Measurements from ENCODE around the gene TLCD4. TPM values are rescaled to one million over a fixed set of nuclear protein-coding genes. Genes with fewer than 3 reads are reported as not detected.

TLCD4 gene
- total RNA-seq, 4 donors from 2014 or later, result 2.5 to 18.9 (median 12.4) TPM

- H3K27me3 ChIP-seq, result no peaks in the 10 kb centered on the region
- H3K36me3 ChIP-seq, result no peaks in the 10 kb centered on the region
- H3K27ac ChIP-seq, result peak overlapping the region in 3 of 4 donors; percentile 32 to 80 (median 79)
- peaks cover 0 to 5% (median 2%) of the 10 kb centered on the region in 4 donors for H3K4me1 ChIP-seq
- TF ChIP-seq CTCF (IDR thresholded peaks at IDR 0.05) (no peak), POLR2A (IDR thresholded peaks at IDR 0.05) (no peak)
- no peaks in the 10 kb centered on the region for H3K9me3 ChIP-seq
- H3K4me3 ChIP-seq, result no peak overlapping the region
- DNase-seq, result peak in 2 of 3 donors; percentile 63 to 66
These were observed 5.1 kb downstream of the TLCD4 start for GRCh38 chr1:95122151-95122697.

- Histone ChIP-seq H3K36me3 (no peaks in the 10 kb centered on the region), H3K4me3 (no peak overlapping the region), H3K9me3 (no peaks in the 10 kb centered on the region), H3K27ac (no peak overlapping the region), H3K4me1 (no peaks in the 10 kb centered on the region), H3K27me3 (no peaks in the 10 kb centered on the region)
- TF ChIP-seq CTCF (IDR thresholded peaks at IDR 0.05) (no peak), POLR2A (IDR thresholded peaks at IDR 0.05) (no peak)
- DNase-seq, result no peak
These were observed 7.2 kb downstream of the TLCD4 start for GRCh38 chr1:95124342-95124741.

GRCh38 chr1:95126366-95126765 lies 9.2 kb downstream of the TLCD4 start:
- Histone ChIP-seq H3K36me3 (no peaks in the 10 kb centered on the region), H3K27ac (no peak overlapping the region), H3K4me1 (no peaks in the 10 kb centered on the region), H3K4me3 (no peak overlapping the region), H3K27me3 (no peaks in the 10 kb centered on the region), H3K9me3 (no peaks in the 10 kb centered on the region)
- no peak for DNase-seq
- TF ChIP-seq POLR2A (IDR thresholded peaks at IDR 0.05) (no peak), CTCF (IDR thresholded peaks at IDR 0.05) (no peak)

GRCh38 chr1:95126846-95127245 lies 9.7 kb downstream of the TLCD4 start:
- TF ChIP-seq POLR2A (IDR thresholded peaks at IDR 0.05) (no peak), CTCF (IDR thresholded peaks at IDR 0.05) (no peak)
- Histone ChIP-seq H3K27ac (peak overlapping the region in 1 of 4 donors; percentile 49), H3K36me3 (no peaks in the 10 kb centered on the region), H3K9me3 (no peaks in the 10 kb centered on the region), H3K4me1 (no peaks in the 10 kb centered on the region), H3K27me3 (no peaks in the 10 kb centered on the region), H3K4me3 (no peak overlapping the region)
- peak in 2 of 3 donors; percentile 64 to 72 for DNase-seq

- no peaks in the 10 kb centered on the region for H3K4me1 ChIP-seq
- H3K9me3 ChIP-seq, result no peaks in the 10 kb centered on the region
- no peaks in the 10 kb centered on the region for H3K36me3 ChIP-seq
These were observed 10.2 kb downstream of the TLCD4 start for GRCh38 chr1:95127380-95127779.

More at GRCh38 chr1:95127380-95127779, 10.2 kb downstream of the TLCD4 start:
- no peak overlapping the region for H3K27ac ChIP-seq
- no peak overlapping the region for H3K4me3 ChIP-seq
- no peak for DNase-seq
- TF ChIP-seq CTCF (IDR thresholded peaks at IDR 0.05) (no peak), POLR2A (IDR thresholded peaks at IDR 0.05) (no peak)
- H3K27me3 ChIP-seq, result no peaks in the 10 kb centered on the region
